Breast epithelium (tissue), 4 donors: ENCODE measurements around the gene SHH. TPM values are rescaled to one million over a fixed set of nuclear protein-coding genes. Genes with fewer than 3 reads are reported as not detected.
A peak's percentile ranks its signal among the peaks of the same experiment; 100 is the strongest.

Experiments
- DNase-seq, 2 donors: peaks; one replicate each; pipeline ENCODE4 v3.0.0-alpha.2; 2019; ENCODE audit warnings: low spot score in 2 of 2
- H3K27ac ChIP-seq, 2 donors: fragments of 200-600 bp; sonication (generic) in 1 of 2; one replicate each; pipeline ENCODE4 v1.5.1; 2016 to 2019; ENCODE audit warnings: mild to moderate bottlenecking in 1 of 2
- H3K27me3 ChIP-seq, 2 donors: fragments of 200-600 bp; sonication (generic) in 1 of 2; one replicate each; pipeline versions ENCODE4 v1.5.1 to v1.6.0; 2017 to 2019; ENCODE audit warnings: control low read depth in 1 of 2, mild to moderate bottlenecking in 1 of 2
- H3K36me3 ChIP-seq: fragments of 200-600 bp; one replicate; pipeline ENCODE4 v1.5.1; 2019
- H3K4me1 ChIP-seq, 2 donors: fragments of 200-600 bp; sonication (generic); one replicate each; pipeline ENCODE4 v1.5.1; 2016 to 2019; ENCODE audit warnings: control low read depth in 1 of 2
- H3K4me3 ChIP-seq, 3 donors: fragments of 200-600 bp; sonication (generic); 1 replicate in 2 of 3; 2 replicates in 1 of 3; pipeline ENCODE4 v1.5.1; 2016 to 2019; ENCODE audit warnings: mild to moderate bottlenecking in 3 of 3, moderate library complexity in 2 of 3
- H3K9me3 ChIP-seq, 2 donors: fragments of 200-600 bp; sonication (generic) in 1 of 2; one replicate each; pipeline ENCODE4 v1.5.1; 2016 to 2019; ENCODE audit warnings: control low read depth in 1 of 2
- POLR2A ChIP-seq: fragments of 450-650 bp; IDR thresholded peaks from one replicate; pipeline ENCODE4 v1.6.1; 2016; ENCODE audit warnings: antibody characterized with exemption, mild to moderate bottlenecking, moderate library complexity
- POLR2AphosphoS5 ChIP-seq, 3 donors: sonication (generic); formaldehyde crosslinking; IDR thresholded peaks; one replicate each; pipeline ENCODE4 v1.6.1; 2017; ENCODE audit warnings: antibody characterized with exemption in 3 of 3
- intact Hi-C: fragments of 100-400 bp; cut with DNase I; formaldehyde crosslinking; loops from one replicate; pipeline ENCODE4 v1.15.1; 2023; ENCODE audit warnings: low total_unique reads
- total RNA-seq, 3 donors: library from RNA; depleted of rRNA; stranded (reverse); fragments of >200 nt; gene quantifications; one replicate each; pipeline ENCODE4 v1.1.0, GENCODE V29; 2016
- TF ChIP-seq, protein P1 (sequence below), 3 donors: fragments of 450-650 bp; IDR thresholded peaks; one replicate each; pipeline ENCODE4 v1.5.1; 2016 to 2017; ENCODE audit warnings: antibody characterized with exemption in 3 of 3, mild to moderate bottlenecking in 3 of 3, moderate library complexity in 3 of 3

SHH gene
- total RNA-seq, 3 donors from 2014 or later, result not detected

DNA sequence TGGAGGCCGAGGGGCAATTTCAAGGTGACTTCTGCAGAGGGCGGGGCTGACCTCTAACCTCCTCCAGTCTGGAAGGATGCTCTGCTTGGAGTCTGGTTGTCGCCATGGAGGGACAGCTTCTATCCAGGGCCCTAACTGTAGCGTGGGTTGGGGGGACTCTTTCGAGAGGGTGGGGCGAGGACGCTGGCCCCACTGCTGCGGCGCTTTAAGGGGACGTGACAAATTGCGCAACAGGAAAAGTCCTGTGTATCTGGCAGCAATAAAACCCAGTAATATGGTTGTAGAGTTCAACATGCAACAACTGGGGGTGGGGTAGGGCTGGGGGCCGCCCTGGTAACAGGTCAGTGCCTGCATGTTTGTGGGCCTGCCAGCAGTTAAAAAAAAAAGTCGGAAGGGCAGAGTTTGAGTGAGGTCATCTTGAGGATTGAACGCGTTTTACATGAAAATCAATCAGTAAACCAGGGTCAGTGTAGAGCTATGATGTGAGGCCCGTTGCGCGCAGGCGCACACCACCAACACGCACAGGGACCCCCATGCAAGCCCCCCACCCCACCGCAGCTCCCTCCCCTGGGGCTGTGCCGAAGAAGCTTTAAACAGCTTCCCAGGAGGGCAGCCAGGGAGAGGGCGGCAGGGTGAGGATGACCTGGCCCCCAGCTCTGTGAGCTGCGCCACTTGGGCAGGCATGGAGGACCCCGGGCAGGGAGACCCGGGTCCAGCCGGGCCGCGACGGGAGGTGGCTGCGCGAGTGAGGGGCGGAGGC, 4.3 kb downstream of the SHH start:
- intact Hi-C loops, result no loop called here
- no peak for TF ChIP-seq POLR2AphosphoS5 (IDR thresholded peaks at IDR 0.05)
- TF ChIP-seq, protein P1, sequence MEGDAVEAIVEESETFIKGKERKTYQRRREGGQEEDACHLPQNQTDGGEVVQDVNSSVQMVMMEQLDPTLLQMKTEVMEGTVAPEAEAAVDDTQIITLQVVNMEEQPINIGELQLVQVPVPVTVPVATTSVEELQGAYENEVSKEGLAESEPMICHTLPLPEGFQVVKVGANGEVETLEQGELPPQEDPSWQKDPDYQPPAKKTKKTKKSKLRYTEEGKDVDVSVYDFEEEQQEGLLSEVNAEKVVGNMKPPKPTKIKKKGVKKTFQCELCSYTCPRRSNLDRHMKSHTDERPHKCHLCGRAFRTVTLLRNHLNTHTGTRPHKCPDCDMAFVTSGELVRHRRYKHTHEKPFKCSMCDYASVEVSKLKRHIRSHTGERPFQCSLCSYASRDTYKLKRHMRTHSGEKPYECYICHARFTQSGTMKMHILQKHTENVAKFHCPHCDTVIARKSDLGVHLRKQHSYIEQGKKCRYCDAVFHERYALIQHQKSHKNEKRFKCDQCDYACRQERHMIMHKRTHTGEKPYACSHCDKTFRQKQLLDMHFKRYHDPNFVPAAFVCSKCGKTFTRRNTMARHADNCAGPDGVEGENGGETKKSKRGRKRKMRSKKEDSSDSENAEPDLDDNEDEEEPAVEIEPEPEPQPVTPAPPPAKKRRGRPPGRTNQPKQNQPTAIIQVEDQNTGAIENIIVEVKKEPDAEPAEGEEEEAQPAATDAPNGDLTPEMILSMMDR (IDR thresholded peaks at IDR 0.05), result no peak
- TF ChIP-seq POLR2A, result no peak
- Histone ChIP-seq H3K27ac (no peak overlapping the region), H3K4me1 (peaks cover 29 to 33% of the 10 kb centered on the region in 2 donors), H3K36me3 (no peaks in the 10 kb centered on the region), H3K27me3 (peaks cover 0 to 99% of the 10 kb centered on the region in 2 donors), H3K4me3 (peak overlapping the region in 2 of 3 donors; percentile 37 to 62), H3K9me3 (no peaks in the 10 kb centered on the region)
- DNase-seq, result no peak

DNA sequence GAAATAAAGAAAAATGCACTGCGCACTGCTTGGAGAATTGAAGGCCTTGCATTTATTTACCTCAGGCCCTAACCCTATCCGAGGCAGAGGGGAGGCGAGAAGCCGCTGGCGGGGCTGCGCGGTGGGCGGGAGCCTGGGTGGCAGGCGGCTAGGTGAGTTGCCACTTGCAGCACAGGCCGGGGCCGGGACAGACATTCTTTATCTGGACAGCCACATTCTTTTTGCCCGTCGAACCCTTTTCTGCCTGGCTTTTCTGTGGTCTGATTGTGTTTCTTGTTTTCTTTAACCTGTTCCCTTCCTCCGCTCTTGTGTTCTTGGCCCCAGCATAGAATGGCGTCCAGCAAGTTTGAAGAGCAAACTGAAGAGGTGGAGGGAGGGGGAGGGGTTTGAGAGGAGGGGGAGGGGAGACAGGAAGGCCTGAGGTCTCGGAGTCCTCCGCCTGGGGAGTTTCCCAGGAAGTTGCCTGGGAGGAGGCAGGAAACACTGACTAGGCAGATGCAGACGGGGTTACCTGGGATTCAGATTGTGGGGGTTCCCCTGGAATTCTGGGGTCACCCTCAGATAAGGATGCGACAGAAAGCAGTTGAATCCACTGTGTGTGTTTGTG, 5.1 kb downstream of the SHH start:
- no peak overlapping the region for H3K4me3 ChIP-seq
- DNase-seq, result no peak
- peaks cover 29 to 33% of the 10 kb centered on the region in 2 donors for H3K4me1 ChIP-seq
- H3K9me3 ChIP-seq, result no peaks in the 10 kb centered on the region
- TF ChIP-seq POLR2A, result no peak
- TF ChIP-seq POLR2AphosphoS5 (IDR thresholded peaks at IDR 0.05), result no peak
- TF ChIP-seq, protein P1 (IDR thresholded peaks at IDR 0.05), result no peak
- intact Hi-C loops, result no loop called here
- no peak overlapping the region for H3K27ac ChIP-seq
- peaks cover 0 to 99% of the 10 kb centered on the region in 2 donors for H3K27me3 ChIP-seq
- no peaks in the 10 kb centered on the region for H3K36me3 ChIP-seq

DNA sequence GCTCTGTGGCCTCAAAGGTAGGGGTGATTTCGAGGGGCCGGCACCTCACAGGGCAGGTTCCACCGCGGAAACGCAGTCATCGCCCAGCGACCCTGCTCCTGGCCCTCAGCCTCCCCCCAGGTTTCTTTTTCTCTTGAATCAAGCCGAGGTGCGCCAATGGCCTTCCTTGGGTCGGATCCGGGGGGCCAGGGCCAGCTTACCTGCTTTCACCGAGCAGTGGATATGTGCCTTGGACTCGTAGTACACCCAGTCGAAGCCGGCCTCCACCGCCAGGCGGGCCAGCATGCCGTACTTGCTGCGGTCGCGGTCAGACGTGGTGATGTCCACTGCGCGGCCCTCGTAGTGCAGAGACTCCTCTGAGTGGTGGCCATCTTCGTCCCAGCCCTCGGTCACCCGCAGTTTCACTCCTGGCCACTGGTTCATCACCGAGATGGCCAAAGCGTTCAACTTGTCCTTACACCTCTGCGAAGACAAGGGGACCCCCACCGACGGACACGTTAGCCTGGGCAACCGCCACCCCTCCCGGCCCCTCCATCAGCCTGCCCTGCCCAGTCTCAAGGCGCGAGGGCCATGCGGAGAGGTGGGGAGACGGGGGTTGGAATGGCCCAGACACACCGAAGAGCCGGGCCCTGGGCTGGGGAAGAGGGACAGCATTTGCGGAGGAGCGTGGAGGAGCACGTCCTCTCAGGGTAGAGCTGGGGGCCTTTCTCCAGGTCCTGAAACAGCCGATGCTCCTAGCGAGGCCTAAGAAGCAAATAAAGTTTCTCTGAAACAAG, 6.0 kb downstream of the SHH start:
- DNase-seq, result no peak
- Histone ChIP-seq H3K9me3 (no peaks in the 10 kb centered on the region), H3K36me3 (no peaks in the 10 kb centered on the region), H3K27ac (no peak overlapping the region), H3K4me3 (peak overlapping the region in 1 of 3 donors; percentile 65), H3K27me3 (peaks cover 0 to 93% of the 10 kb centered on the region in 2 donors), H3K4me1 (peaks cover 29 to 33% of the 10 kb centered on the region in 2 donors)
- intact Hi-C loops, result no loop called here
- TF ChIP-seq POLR2AphosphoS5 (IDR thresholded peaks at IDR 0.05), result no peak
- TF ChIP-seq POLR2A, result no peak
- TF ChIP-seq, protein P1 (IDR thresholded peaks at IDR 0.05), result no peak

DNA sequence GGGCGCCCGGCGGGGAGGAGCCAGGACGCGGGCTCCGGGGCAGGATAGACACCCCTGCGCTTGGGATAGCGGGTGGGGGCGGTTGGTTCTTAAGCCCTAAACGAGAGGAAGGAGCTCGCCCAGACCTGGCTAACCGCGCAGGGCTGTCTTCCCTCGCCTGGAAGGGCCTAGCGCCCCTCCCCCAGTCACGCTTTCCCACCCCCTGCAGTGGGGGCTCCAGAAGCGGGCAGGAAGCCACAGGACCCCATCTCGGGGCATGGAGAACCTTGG, 6.5 kb downstream of the SHH start:
- intact Hi-C loops, result no loop called here
- Histone ChIP-seq H3K36me3 (no peaks in the 10 kb centered on the region), H3K4me1 (peaks cover 29 to 33% of the 10 kb centered on the region in 2 donors), H3K4me3 (peak overlapping the region in 2 of 3 donors; percentile 42 to 65), H3K27ac (no peak overlapping the region), H3K27me3 (peaks cover 0 to 93% of the 10 kb centered on the region in 2 donors), H3K9me3 (no peaks in the 10 kb centered on the region)
- no peak for TF ChIP-seq POLR2A
- TF ChIP-seq, protein P1 (IDR thresholded peaks at IDR 0.05), result no peak
- no peak for TF ChIP-seq POLR2AphosphoS5 (IDR thresholded peaks at IDR 0.05)
- DNase-seq, result no peak
